B cell (primary cell): ENCODE data around the gene DNAH10. TPM values are rescaled to one million over a fixed set of nuclear protein-coding genes. Genes with fewer than 3 reads are reported as not detected.

Source experiments
- ATAC-seq: fragments of 200-7000 bp; cut with Tn5 transposase; one replicate; pipeline ENCODE4 v1.10.0; 2021; ENCODE audit warnings: low read depth, mild to moderate bottlenecking, moderate number of reproducible peaks, moderate library complexity
- CTCF ChIA-PET: fragments of 350-600 bp; sonication (Branson Sonifier 250); formaldehyde crosslinking; loops from one replicate; lab custom pipeline; 2021; ENCODE audit warnings: antibody characterized with exemption, inconsistent platforms; lab: Charles Lee
- POLR2A ChIA-PET: fragments of 350-600 bp; sonication (Branson Sonifier 250); formaldehyde crosslinking; loops from one replicate; lab custom pipeline; 2021; ENCODE audit warnings: antibody characterized with exemption; lab: Charles Lee
- DNase-seq: peaks from one replicate; pipeline ENCODE4 v3.0.0; 2013
- H2AFZ ChIP-seq: 2 replicates; pipeline ENCODE4 v1.6.1; 2012; ENCODE audit warnings: mild to moderate bottlenecking, low read depth, low read length; ENCODE audit not compliant: insufficient read depth, poor library complexity, severe bottlenecking
- H3K27ac ChIP-seq, 2 donors: 1 replicate in 1 of 2; 2 replicates in 1 of 2; pipeline ENCODE4 v1.5.1; 2012 to 2013; ENCODE audit warnings: low read length in 2 of 2, mild to moderate bottlenecking in 2 of 2, moderate library complexity in 1 of 2
- H3K27me3 ChIP-seq, 4 experiments: fragments of 200-600 bp in 1 of 4; sonication (generic) in 1 of 4; replicated peaks in 1 of 4; 1 replicate in 2 of 4; 2 replicates in 2 of 4; pipeline versions ENCODE4 v1.6.1 to v1.7.0; 2013 to 2016; ENCODE audit warnings: low read length in 3 of 4, mild to moderate bottlenecking in 2 of 4, mixed read lengths in 1 of 4, moderate library complexity in 1 of 4; ENCODE audit not compliant: insufficient read depth in 4 of 4, control insufficient read depth in 3 of 4; ENCODE audit errors: control extremely low read depth in 1 of 4
- H3K36me3 ChIP-seq, 2 experiments: replicated peaks in 1 of 2; 1 replicate in 1 of 2; 2 replicates in 1 of 2; pipeline versions ENCODE4 v1.6.1 to v1.7.1; 2013; ENCODE audit warnings: low read length in 1 of 2; ENCODE audit not compliant: insufficient read depth in 2 of 2, control insufficient read depth in 1 of 2; ENCODE audit errors: control extremely low read depth in 1 of 2, extremely low read depth in 1 of 2
- H3K4me1 ChIP-seq, 2 donors: fragments of 200-600 bp in 1 of 2; sonication (generic) in 1 of 2; 1 replicate in 1 of 2; 2 replicates in 1 of 2; pipeline versions ENCODE4 v1.5.1 to v1.6.1; 2013 to 2017; ENCODE audit warnings: low read length in 2 of 2; ENCODE audit not compliant: control insufficient read depth in 2 of 2, insufficient read depth in 2 of 2
- H3K4me2 ChIP-seq: replicated peaks from 2 replicates; pipeline ENCODE3; 2012; ENCODE audit warnings: mild to moderate bottlenecking, low read depth, low read length; ENCODE audit not compliant: poor library complexity, severe bottlenecking
- H3K4me3 ChIP-seq, 5 experiments: fragments of 200-600 bp in 1 of 5; sonication (generic) in 1 of 5; 1 replicate in 3 of 5; 2 replicates in 2 of 5; pipeline versions ENCODE4 v1.5.1 to v1.7.0; 2011 to 2016; ENCODE audit warnings: low read length in 4 of 5, mild to moderate bottlenecking in 4 of 5, low read depth in 2 of 5, control low read depth in 1 of 5, moderate library complexity in 1 of 5; ENCODE audit not compliant: insufficient read depth in 1 of 5; ENCODE audit errors: control extremely low read depth in 1 of 5, extremely low read depth in 1 of 5
- H3K79me2 ChIP-seq: fragments of 200-600 bp; sonication (generic); one replicate; pipeline ENCODE4 v1.6.0; 2016; ENCODE audit warnings: low read length; ENCODE audit not compliant: control insufficient read depth, insufficient read depth
- H3K9ac ChIP-seq: fragments of 200-600 bp; sonication (generic); 2 replicates; pipeline ENCODE4 v1.6.1; 2017; ENCODE audit warnings: mild to moderate bottlenecking, low read length, moderate library complexity
- H3K9me3 ChIP-seq, 3 donors: one replicate each; pipeline versions ENCODE4 v1.6.1 to v1.7.1; 2013; ENCODE audit warnings: low read length in 2 of 3; ENCODE audit not compliant: control insufficient read depth in 2 of 3, insufficient read depth in 1 of 3; ENCODE audit errors: control extremely low read depth in 1 of 3
- H4K20me1 ChIP-seq: 2 replicates; pipeline ENCODE4 v1.6.0; 2012; ENCODE audit warnings: mild to moderate bottlenecking, low read length; ENCODE audit not compliant: insufficient read depth, control insufficient read depth, poor library complexity, severe bottlenecking
- H3K27ac Mint-ChIP-seq: one replicate; pipeline ENCODE4 v1.8.0; 2021; ENCODE audit warnings: mixed read lengths
- H3K27me3 Mint-ChIP-seq: one replicate; pipeline ENCODE4 v1.8.0; 2021; ENCODE audit warnings: mixed read lengths
- H3K4me1 Mint-ChIP-seq: one replicate; pipeline ENCODE4 v1.8.0; 2021; ENCODE audit warnings: mixed read lengths
- H3K4me3 Mint-ChIP-seq: one replicate; pipeline ENCODE4 v1.8.0; 2021; ENCODE audit warnings: mixed read lengths
- H3K9me3 Mint-ChIP-seq: one replicate; pipeline ENCODE4 v1.8.0; 2022; ENCODE audit warnings: mixed read lengths; ENCODE audit not compliant: insufficient read depth
- EZH2 ChIP-seq: IDR thresholded peaks from 2 replicates; pipeline ENCODE4 v1.6.1; 2012; ENCODE audit warnings: borderline replicate concordance, low read depth, mild to moderate bottlenecking, moderate library complexity, low read length; ENCODE audit not compliant: insufficient read depth, poor library complexity, severe bottlenecking
- WGBS: methylation state at CpG from one replicate; pipeline ENCODE4 v1.1.5; 2013; ENCODE audit warnings: missing lambda C conversion rate; ENCODE audit not compliant: insufficient coverage; 5-methylcytosine and 5-hydroxymethylcytosine counted together
- intact Hi-C: fragments of 100-400 bp; cut with micrococcal nuclease; formaldehyde crosslinking; loops from one replicate; pipeline ENCODE4 v1.10.0; 2022
- polyA plus RNA-seq: library from polyadenylated mRNA; depleted of rRNA; stranded (reverse); fragments of >200 nt; gene quantifications from 2 replicates; pipeline ENCODE4 v1.2.3, GENCODE V29; 2012
- total RNA-seq, 2 donors: library from RNA; stranded (reverse); fragments of 120-200 nt in 1 of 2; gene quantifications; 1 replicate in 1 of 2; 2 replicates in 1 of 2; pipeline versions ENCODE4 v1.2.3 to v1.2.4, GENCODE V29; 2013 to 2022
- TF ChIP-seq, protein P1 (sequence below): fragments of 200-600 bp; IDR thresholded peaks from one replicate; pipeline ENCODE4 v1.8.0; 2022; ENCODE audit warnings: antibody characterized with exemption, mild to moderate bottlenecking

The DNAH10 gene
- total and polyA plus RNA-seq, 2 donors (not counting 1 experiment from before 2014, with no cell fraction given): 0.24 to 0.99 TPM

DNA sequence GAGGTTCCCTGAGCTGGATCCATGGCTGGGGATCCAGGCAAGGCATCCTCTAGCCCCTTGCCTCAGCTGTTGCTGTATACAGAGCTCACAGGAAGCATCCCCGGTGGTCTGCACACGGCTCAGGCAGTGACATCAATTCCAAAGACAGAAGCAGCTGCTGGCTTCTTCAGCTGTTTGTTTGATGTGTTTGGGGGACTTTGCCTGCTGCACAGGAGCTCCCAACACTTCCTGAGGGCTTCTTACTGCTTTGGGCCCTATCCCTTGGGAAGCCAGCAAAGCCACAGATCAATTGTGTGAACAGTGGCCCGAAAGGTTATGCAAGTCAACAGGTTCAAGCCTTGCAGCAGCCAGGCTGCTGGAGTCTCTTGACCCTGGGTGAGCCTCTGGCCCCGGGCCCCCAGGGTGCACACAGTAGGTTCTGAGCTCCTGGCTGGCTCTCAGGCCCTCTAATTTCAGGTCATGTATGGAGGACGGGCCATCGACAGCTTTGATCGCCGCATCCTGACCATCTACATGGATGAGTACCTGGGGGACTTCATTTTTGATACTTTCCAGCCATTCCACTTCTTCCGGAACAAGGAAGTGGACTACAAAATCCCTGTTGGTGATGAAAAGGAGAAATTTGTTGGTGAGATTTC is 168.0 kb downstream of the DNAH10 start:
- Histone ChIP-seq H4K20me1 (no peaks in the 10 kb centered on the region), H3K4me1 (peaks cover 9 to 15% of the 10 kb centered on the region in 2 donors), H2AFZ (no peak overlapping the region), H3K27ac (no peak overlapping the region), H3K79me2 (no peaks in the 10 kb centered on the region), H3K36me3 (no peaks in the 10 kb centered on the region), H3K4me2 (no peak overlapping the region), H3K27me3 (peaks cover 0 to 9% (median 2%) of the 10 kb centered on the region in 4 experiments), H3K9me3 (peaks cover 0 to 4% (median 0%) of the 10 kb centered on the region in 3 donors), H3K9ac (no peak overlapping the region), H3K4me3 (no peak overlapping the region)
- no peak for TF ChIP-seq EZH2
- TF ChIP-seq, protein P1, sequence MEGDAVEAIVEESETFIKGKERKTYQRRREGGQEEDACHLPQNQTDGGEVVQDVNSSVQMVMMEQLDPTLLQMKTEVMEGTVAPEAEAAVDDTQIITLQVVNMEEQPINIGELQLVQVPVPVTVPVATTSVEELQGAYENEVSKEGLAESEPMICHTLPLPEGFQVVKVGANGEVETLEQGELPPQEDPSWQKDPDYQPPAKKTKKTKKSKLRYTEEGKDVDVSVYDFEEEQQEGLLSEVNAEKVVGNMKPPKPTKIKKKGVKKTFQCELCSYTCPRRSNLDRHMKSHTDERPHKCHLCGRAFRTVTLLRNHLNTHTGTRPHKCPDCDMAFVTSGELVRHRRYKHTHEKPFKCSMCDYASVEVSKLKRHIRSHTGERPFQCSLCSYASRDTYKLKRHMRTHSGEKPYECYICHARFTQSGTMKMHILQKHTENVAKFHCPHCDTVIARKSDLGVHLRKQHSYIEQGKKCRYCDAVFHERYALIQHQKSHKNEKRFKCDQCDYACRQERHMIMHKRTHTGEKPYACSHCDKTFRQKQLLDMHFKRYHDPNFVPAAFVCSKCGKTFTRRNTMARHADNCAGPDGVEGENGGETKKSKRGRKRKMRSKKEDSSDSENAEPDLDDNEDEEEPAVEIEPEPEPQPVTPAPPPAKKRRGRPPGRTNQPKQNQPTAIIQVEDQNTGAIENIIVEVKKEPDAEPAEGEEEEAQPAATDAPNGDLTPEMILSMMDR: no peak
- 60% methylated on average over 4 of the region's 9 CpGs for WGBS
- no peak for ATAC-seq
- Mint-ChIP-seq H3K27ac (no peak overlapping the region), H3K4me3 (no peak overlapping the region), H3K27me3 (peaks cover 15% of the 10 kb centered on the region), H3K4me1 (peaks cover 9% of the 10 kb centered on the region), H3K9me3 (no peaks in the 10 kb centered on the region)
- ChIA-PET CTCF (no interaction called here), POLR2A (no interaction called here)
- DNase-seq: no peak
- intact Hi-C loops: no loop called here

DNA sequence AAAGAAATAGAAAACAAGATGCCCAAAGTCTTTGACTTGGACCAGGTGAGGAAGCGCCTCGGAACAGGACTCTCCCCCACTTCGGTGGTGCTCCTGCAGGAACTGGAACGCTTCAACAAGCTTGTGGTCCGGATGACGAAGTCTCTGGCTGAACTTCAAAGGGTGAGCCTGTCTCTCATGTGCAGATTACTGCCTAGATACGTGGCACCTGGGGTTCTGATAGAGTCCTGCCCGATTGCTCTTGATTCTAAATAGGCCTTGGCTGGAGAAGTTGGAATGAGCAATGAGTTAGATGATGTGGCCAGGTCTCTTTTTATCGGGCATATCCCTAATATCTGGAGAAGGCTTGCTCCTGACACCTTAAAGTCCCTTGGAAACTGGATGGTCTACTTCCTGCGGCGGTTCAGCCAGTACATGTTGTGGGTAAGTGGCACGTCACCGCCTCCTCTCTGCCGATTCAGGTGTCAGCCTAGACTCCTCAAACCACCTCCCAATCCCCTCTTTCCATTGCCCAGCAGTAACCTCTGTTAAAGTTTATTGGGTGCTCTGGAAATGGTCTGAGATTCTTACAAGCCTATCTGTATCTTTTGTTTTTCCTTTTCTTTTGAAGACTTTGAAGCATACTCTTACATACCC is 169.7 kb downstream of the DNAH10 start:
- DNase-seq: no peak
- no peak overlapping the region for H2AFZ ChIP-seq
- no peak overlapping the region for H3K4me2 ChIP-seq
- peaks cover 0 to 9% (median 2%) of the 10 kb centered on the region in 4 experiments for H3K27me3 ChIP-seq
- H3K4me1 ChIP-seq: peaks cover 9 to 15% of the 10 kb centered on the region in 2 donors
- H3K27ac Mint-ChIP-seq: no peak overlapping the region
- ChIA-PET POLR2A (no interaction called here), CTCF (interaction anchor here (0.9 kb wide), 1 partner anchor 26 kb away, joined by 5 read pairs; no protein-coding TSS in a partner anchor)
- H4K20me1 ChIP-seq: no peaks in the 10 kb centered on the region
- H3K9me3 ChIP-seq: peaks cover 0 to 4% (median 0%) of the 10 kb centered on the region in 3 donors
- no peak overlapping the region for H3K4me3 ChIP-seq
- intact Hi-C loops: no loop called here
- no peak for TF ChIP-seq EZH2
- TF ChIP-seq, protein P1: no peak
- H3K9ac ChIP-seq: no peak overlapping the region
- H3K79me2 ChIP-seq: no peaks in the 10 kb centered on the region
- ATAC-seq: no peak
- H3K27ac ChIP-seq: no peak overlapping the region
- H3K9me3 Mint-ChIP-seq: no peaks in the 10 kb centered on the region
- H3K4me1 Mint-ChIP-seq: peaks cover 12% of the 10 kb centered on the region
- H3K4me3 Mint-ChIP-seq: no peak overlapping the region
- 93% methylated on average over 9 of the region's 14 CpGs for WGBS
- peaks cover 0 to 5% of the 10 kb centered on the region in 2 experiments for H3K36me3 ChIP-seq
- H3K27me3 Mint-ChIP-seq: peaks cover 11% of the 10 kb centered on the region
